NCI-H1694 treated with DMSO at 0.1 percent for 48 hours (cell line): ENCODE data around the gene ATOSA.

Experiments used
- DNase-seq: peaks from one replicate; lab custom pipeline; 2025; lab: John Stamatoyannopoulos, UW

Gene ATOSA

GRCh38 chr15:52652984-52653383, 26.2 kb downstream of the ATOSA start:
- no peak for DNase-seq

- DNase-seq = no peak
These were observed 26.9 kb downstream of the ATOSA start for GRCh38 chr15:52652286-52652685.

GRCh38 chr15:52651868-52652267, 27.3 kb downstream of the ATOSA start:
- DNase-seq = no peak

GRCh38 chr15:52651114-52651513, 28.1 kb downstream of the ATOSA start:
- DNase-seq = no peak

GRCh38 chr15:52649686-52650085, 29.5 kb downstream of the ATOSA start:
- DNase-seq = no peak

- DNase-seq = no peak
These were observed 33.3 kb downstream of the ATOSA start for GRCh38 chr15:52645916-52646315.

- DNase-seq = no peak
These were observed 36.5 kb downstream of the ATOSA start for GRCh38 chr15:52642386-52643361.

GRCh38 chr15:52636459-52636858, 42.7 kb downstream of the ATOSA start:
- no peak for DNase-seq

GRCh38 chr15:52635908-52636307, 43.3 kb downstream of the ATOSA start:
- DNase-seq = no peak
